Measurements from ENCODE around the gene ULK2. TPM values are rescaled to one million over a fixed set of nuclear protein-coding genes. Genes with fewer than 3 reads are reported as not detected.

Gene ULK2
- total and polyA plus RNA-seq, 10 of the 15 experiments (the other 5 are each of a cell fraction or from before 2014, with no cell fraction given): 0.29 to 5.3 (median 1.6) TPM

- SMC1A ChIA-PET (ENCODE audit: uncharacterized antibody, unreplicated experiment): no interaction called here
- CTCF ChIA-PET: no interaction called here
- POLR2A ChIA-PET: no interaction called here
- no peak for TF ChIP-seq FOS (IDR thresholded peaks at IDR 0.05; ENCODE audit: borderline replicate concordance, extremely low read depth, insufficient read length)
- no peak for TF ChIP-seq IKZF1 (conservative IDR thresholded peaks at IDR 0.05)
- TF ChIP-seq NFYA (IDR thresholded peaks at IDR 0.05; ENCODE audit: borderline replicate concordance, low read depth, low read length): no peak
- no peak for TF ChIP-seq IKZF2 (IDR thresholded peaks at IDR 0.05)
- TF ChIP-seq CBX5 (IDR thresholded peaks at IDR 0.05; ENCODE audit: low read depth): no peak
- no peak for TF ChIP-seq FOXK2 (IDR thresholded peaks at IDR 0.05)
- no peak for TF ChIP-seq RFX5 (IDR thresholded peaks at IDR 0.05; ENCODE audit: low read depth, low read length)
- no peak for TF ChIP-seq MXI1 (IDR thresholded peaks at IDR 0.05; ENCODE audit: low read depth, low read length)
- no peak for TF ChIP-seq NKRF (conservative IDR thresholded peaks at IDR 0.05)
- no peak for TF ChIP-seq USF1 (IDR thresholded peaks at IDR 0.05; ENCODE audit: borderline replicate concordance, extremely low read length, insufficient read depth, low read depth, low read length)
- TF ChIP-seq SP1 (IDR thresholded peaks at IDR 0.05; ENCODE audit: low read depth, low read length): no peak
- no peak for TF ChIP-seq YBX1 (IDR thresholded peaks at IDR 0.05)
- no peak for TF ChIP-seq HSF1 (IDR thresholded peaks at IDR 0.05; ENCODE audit: low read depth, low read length)
- TF ChIP-seq NR2F1 (conservative IDR thresholded peaks at IDR 0.05): no peak
- no peak for TF ChIP-seq EP300 (IDR thresholded peaks at IDR 0.05; ENCODE audit: borderline replicate concordance in 1 of 2, control insufficient read depth in 1 of 2, low read depth in 2 of 2, low read length in 2 of 2)
- TF ChIP-seq PKNOX1 (IDR thresholded peaks at IDR 0.05): no peak
- TF ChIP-seq BACH1 (IDR thresholded peaks at IDR 0.05; ENCODE audit: borderline replicate concordance): no peak
- no peak for TF ChIP-seq SMAD1 (IDR thresholded peaks at IDR 0.05; ENCODE audit: low read depth, partially characterized antibody)
- TF ChIP-seq HDAC2 (IDR thresholded peaks at IDR 0.05): no peak
- no peaks in the 10 kb centered on the region for H4K20me1 ChIP-seq (ENCODE audit: control insufficient read depth, insufficient read depth)
- H3K4me2 ChIP-seq (ENCODE audit: control insufficient read depth, insufficient read depth): peak overlapping the region; percentile 12; the same call in 1 of the 2 replicates
- peaks cover 0 to 2% of the 10 kb centered on the region in 2 experiments; a peak in 1 of 4 replicates for H3K27me3 ChIP-seq (replicated peaks in 1 of 2; ENCODE audit: control insufficient read depth in 2 of 2, insufficient read depth in 2 of 2, low read length in 1 of 2)
- H3K9ac ChIP-seq (ENCODE audit: control insufficient read depth, insufficient read depth, low read length): no peak overlapping the region
- WGBS (ENCODE audit: insufficient coverage, insufficient replicate concordance, low lambda C conversion rate, missing lambda C conversion rate): 100% methylated on average over 1 of the region's 1 CpG
- RAD21 ChIA-PET (ENCODE audit: unreplicated experiment): no interaction called here
- intact Hi-C loops (cut with micrococcal nuclease; ENCODE audit: unreplicated experiment): no loop called here
- no peak overlapping the region for H3K4me3 ChIP-seq
- no peak for DNase-seq (ENCODE audit: low read depth, low spot score)
- no peak overlapping the region for H3K27ac ChIP-seq (ENCODE audit: control insufficient read depth, insufficient read depth)
- H2AFZ ChIP-seq (ENCODE audit: control insufficient read depth, low read depth, low read length): no peak overlapping the region
- BruUV-seq (replicated peaks): no TSS peak
- no peaks in the 10 kb centered on the region for H3K79me2 ChIP-seq (ENCODE audit: control insufficient read depth, insufficient read depth, low read length)
- H3K9me3 ChIP-seq (replicated peaks; ENCODE audit: control insufficient read depth, insufficient read depth, low read length): no peaks in the 10 kb centered on the region
- in situ Hi-C loops (cut with MboI): no loop called here
- H3K36me3 ChIP-seq (ENCODE audit: control insufficient read depth in 2 of 2, insufficient read depth in 2 of 2, low read length in 1 of 2): no peaks in the 10 kb centered on the region
- no peak for FAIRE-seq
- H3K4me1 ChIP-seq (ENCODE audit: control insufficient read depth, insufficient read depth, low read length): no peaks in the 10 kb centered on the region
- no peak for ATAC-seq
Observed at GRCh38 chr17:19723964-19724363, 143.8 kb downstream of the ULK2 start.
